K562 (cell line): ENCODE measurements around the gene ETS1. TPM values are rescaled to one million over a fixed set of nuclear protein-coding genes. Genes with fewer than 3 reads are reported as not detected.

Experiments
- ATAC-seq: fragments of 200-7000 bp; cut with Tn5 transposase; 3 replicates; pipeline ENCODE4 v1.9.1; 2020; ENCODE audit warnings: moderate library complexity
- BruUV-seq: library from RNA; stranded (reverse); fragments of 400-500 nt; replicated peaks from 2 replicates; lab custom pipeline; 2021; lab: Mats Ljungman, UMichigan
- CTCF ChIA-PET: fragments of 300-600 bp; formaldehyde crosslinking; extraction: SDS; loops from one replicate; lab custom pipeline; 2021; ENCODE audit warnings: low intra/inter-chr PET ratio; lab: Yijun Ruan, JAX
- POLR2A ChIA-PET: fragments of 300-600, 350-650 bp; sonication (Branson Sonifier 250); formaldehyde crosslinking; extraction: SDS; loops from one replicate; lab custom pipeline; 2021; ENCODE audit warnings: antibody characterized with exemption, inconsistent platforms; lab: Yijun Ruan, JAX
- DNase-seq, 4 experiments: peaks; one replicate each; pipeline versions ENCODE4 v3.0.0 to v3.0.0-alpha.2; 2011 to 2018; ENCODE audit warnings: low spot score in 3 of 4, mixed read lengths in 3 of 4; ENCODE audit errors: extremely low read depth in 1 of 4
- FAIRE-seq: peaks from 2 replicates; lab custom pipeline; 2011; peaks lifted over from hg19 to GRCh38; lab: Jason Lieb, UNC
- H2AFZ ChIP-seq: 2 replicates; pipeline ENCODE4 v1.6.0; 2011; ENCODE audit warnings: low read depth, low read length, control low read depth, inconsistent platforms
- H3K27ac ChIP-seq: fragments of 200-600 bp; 3 replicates; pipeline ENCODE4 v1.8.0; 2011; ENCODE audit warnings: low read depth, mild to moderate bottlenecking, control low read depth, inconsistent platforms, low read length, moderate library complexity, mixed read lengths; ENCODE audit errors: extremely low read depth
- H3K27me3 ChIP-seq, 2 experiments: fragments of 300-600 bp in 1 of 2; 2 replicates in 1 of 2; 3 replicates in 1 of 2; pipeline versions ENCODE4 v1.6.0 to v1.8.0; 2011; ENCODE audit warnings: inconsistent platforms in 2 of 2, low read length in 2 of 2, mild to moderate bottlenecking in 1 of 2, mixed read lengths in 1 of 2, moderate library complexity in 1 of 2; ENCODE audit not compliant: control insufficient read depth in 2 of 2, insufficient read depth in 2 of 2
- H3K36me3 ChIP-seq: fragments of 300-600 bp; 3 replicates; pipeline ENCODE4 v1.8.0; 2011; ENCODE audit warnings: mild to moderate bottlenecking, low read length, inconsistent platforms; ENCODE audit not compliant: control insufficient read depth, insufficient read depth
- H3K4me1 ChIP-seq, 2 experiments: fragments of 200-600 bp in 1 of 2; replicated peaks in 1 of 2; 2 replicates in 1 of 2; 3 replicates in 1 of 2; pipeline versions ENCODE4 v1.5.1 to v1.8.0; 2011; ENCODE audit warnings: inconsistent platforms in 2 of 2, low read length in 2 of 2, mild to moderate bottlenecking in 1 of 2, mixed read lengths in 1 of 2, moderate library complexity in 1 of 2; ENCODE audit not compliant: control insufficient read depth in 2 of 2, insufficient read depth in 2 of 2
- H3K4me2 ChIP-seq: 2 replicates; pipeline ENCODE4 v1.6.1; 2011; ENCODE audit warnings: low read length, control low read depth, inconsistent platforms, mixed read lengths; ENCODE audit not compliant: insufficient read depth
- H3K4me3 ChIP-seq: fragments of 200-600 bp; sonication (generic), shearing (Covaris generic); 2 replicates; pipeline ENCODE4 v1.5.1; 2016; ENCODE audit warnings: control low read depth, inconsistent platforms
- H3K79me2 ChIP-seq: fragments of 200-600 bp; 3 replicates; pipeline ENCODE4 v1.8.0; 2011; ENCODE audit warnings: low read length, inconsistent platforms; ENCODE audit not compliant: control insufficient read depth, insufficient read depth
- H3K9ac ChIP-seq, 2 experiments: 2 replicates each; pipeline versions ENCODE4 v1.6.0 to v1.6.1; 2011; ENCODE audit warnings: low read depth in 2 of 2, low read length in 2 of 2, control low read depth in 1 of 2, inconsistent platforms in 1 of 2, mild to moderate bottlenecking in 1 of 2, mixed read lengths in 1 of 2; ENCODE audit not compliant: insufficient read depth in 1 of 2
- H3K9me1 ChIP-seq: one replicate; pipeline ENCODE4 v1.6.0; 2011; ENCODE audit warnings: inconsistent platforms, mild to moderate bottlenecking, low read length, moderate library complexity; ENCODE audit not compliant: control insufficient read depth, insufficient read depth
- H3K9me3 ChIP-seq: replicated peaks from 2 replicates; pipeline ENCODE4 v1.5.1; 2011; ENCODE audit warnings: low read depth, low read length, inconsistent platforms; ENCODE audit not compliant: control insufficient read depth, insufficient read depth
- H4K20me1 ChIP-seq: replicated peaks from 2 replicates; pipeline ENCODE4 v1.6.1; 2011; ENCODE audit warnings: low read length, inconsistent platforms, mixed read lengths; ENCODE audit not compliant: control insufficient read depth, insufficient read depth
- C11orf30 ChIP-seq: fragments of 450-650 bp; IDR thresholded peaks from 2 replicates; pipeline ENCODE4 v1.6.1; 2016; ENCODE audit warnings: low read depth, mild to moderate bottlenecking
- CBFA2T3 ChIP-seq: fragments of 450-650 bp; IDR thresholded peaks from 2 replicates; pipeline ENCODE4 v1.6.1; 2017
- ESRRB ChIP-seq: fragments of 250-450 bp; sonication (Bioruptor Pico); IDR thresholded peaks from 2 replicates; pipeline ENCODE4 v1.5.0; 2020; ENCODE audit warnings: mild to moderate bottlenecking, moderate library complexity, borderline replicate concordance
- HOXB6 ChIP-seq: fragments of 250-450 bp; sonication (Bioruptor Pico); IDR thresholded peaks from 2 replicates; pipeline ENCODE4 v1.5.1; 2022; ENCODE audit warnings: mild to moderate bottlenecking, borderline replicate concordance
- MECOM ChIP-seq: fragments of 250-450 bp; sonication (Bioruptor Pico); IDR thresholded peaks from 2 replicates; pipeline ENCODE4 v1.8.0; 2022; ENCODE audit warnings: inconsistent platforms
- POLR2H ChIP-seq: IDR thresholded peaks from 2 replicates; pipeline ENCODE4 v1.6.1; 2016; ENCODE audit warnings: missing genetic modification characterization, low read depth, mild to moderate bottlenecking, control low read depth, missing compliant biosample characterization, moderate library complexity
- ZBTB8A ChIP-seq: fragments of 450-650 bp; IDR thresholded peaks from 2 replicates; pipeline ENCODE4 v1.6.1; 2018; ENCODE audit warnings: mild to moderate bottlenecking, moderate library complexity; ENCODE audit not compliant: partially characterized antibody
- WGBS: fragments of 100-300 bp; shearing (Covaris generic); methylation state at CpG from one replicate; pipeline ENCODE4 v1.1.6; 2016; ENCODE audit warnings: low coverage, mixed read lengths; ENCODE audit not compliant: insufficient coverage; ENCODE audit errors: missing lambda C conversion rate; 5-methylcytosine and 5-hydroxymethylcytosine counted together
- in situ Hi-C: fragments of 300-500 bp; cut with MboI; formaldehyde crosslinking; loops from 4 replicates; pipeline ENCODE4 v1.15.0; 2018; ENCODE audit warnings: inconsistent platforms, mixed read lengths
- intact Hi-C: fragments of 100-400 bp; cut with micrococcal nuclease; formaldehyde crosslinking; loops from 2 replicates; pipeline ENCODE4 v1.14.2; 2022
- polyA plus RNA-seq, 8 experiments: library from polyadenylated mRNA; depleted of rRNA in 4 of 8; stranded (reverse) in 5 of 8; unstranded in 3 of 8; fragments of >200 nt; fragmentation: Nextera tagmentation in 2 of 8; fragmentation: Illumina TruSeq in 1 of 8; extraction: Ambion mirVana in 2 of 8; extraction: Trizol in 1 of 8; gene quantifications; 2 replicates each; pipeline versions ENCODE4 v1.2.1 to v1.2.3, GENCODE V29; 2011 to 2014; ENCODE audit warnings: inconsistent platforms in 1 of 8, missing spikeins in 1 of 8
- total RNA-seq, 7 experiments: library from RNA; depleted of rRNA in 6 of 7; stranded (reverse); fragments of >200 nt in 6 of 7; fragmentation: Illumina TruSeq in 2 of 7; extraction: Trizol in 2 of 7; gene quantifications; 2 replicates each; pipeline versions ENCODE4 v1.2.1 to v1.2.3, GENCODE V29; 2011 to 2021; ENCODE audit warnings: low replicate concordance in 1 of 7
- TF ChIP-seq, protein P1 (sequence below): sonication (generic); formaldehyde crosslinking; IDR thresholded peaks from 2 replicates; pipeline ENCODE4 v1.8.0; 2022; ENCODE audit warnings: mild to moderate bottlenecking, missing genetic modification reagents

The ETS1 gene
- total and polyA plus RNA-seq, 9 of the 15 experiments (the other 6 are each of a cell fraction or from before 2014, with no cell fraction given) = 0.04 to 1.4 (median 0.23) TPM

DNA sequence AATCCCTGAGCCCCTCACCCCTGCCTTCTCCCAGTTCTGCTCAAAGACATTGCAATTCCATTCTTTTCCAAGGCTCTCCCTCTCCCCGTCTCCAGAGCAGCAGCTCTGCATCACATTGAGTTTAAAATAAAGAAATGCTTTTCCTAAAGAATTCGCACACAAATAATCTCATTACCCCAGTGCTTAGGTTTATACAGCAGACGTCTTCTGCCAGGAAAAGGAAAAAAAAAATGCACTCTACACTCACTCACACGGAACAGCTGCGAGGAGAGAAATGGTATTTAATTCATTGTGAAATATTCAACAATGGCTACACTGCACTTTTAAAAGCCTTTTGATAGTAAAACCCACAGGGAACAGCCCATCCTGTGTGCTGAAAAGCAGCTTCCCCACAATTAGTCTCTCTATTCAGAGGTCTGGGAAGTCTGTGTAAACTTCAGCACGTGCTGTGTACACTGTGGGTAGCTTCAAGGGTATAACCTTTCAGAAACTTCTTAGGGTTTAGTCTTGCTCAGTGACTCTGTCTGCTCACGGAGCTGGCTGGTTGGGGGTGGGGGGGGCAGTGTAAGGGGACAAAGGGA lies 42.8 kb downstream of the ETS1 start:
- Histone ChIP-seq H2AFZ (no peak overlapping the region), H3K9me1 (no peaks in the 10 kb centered on the region)
- CTCF ChIA-PET = no interaction called here
- no peak for TF ChIP-seq MECOM
- TF ChIP-seq, protein P1, sequence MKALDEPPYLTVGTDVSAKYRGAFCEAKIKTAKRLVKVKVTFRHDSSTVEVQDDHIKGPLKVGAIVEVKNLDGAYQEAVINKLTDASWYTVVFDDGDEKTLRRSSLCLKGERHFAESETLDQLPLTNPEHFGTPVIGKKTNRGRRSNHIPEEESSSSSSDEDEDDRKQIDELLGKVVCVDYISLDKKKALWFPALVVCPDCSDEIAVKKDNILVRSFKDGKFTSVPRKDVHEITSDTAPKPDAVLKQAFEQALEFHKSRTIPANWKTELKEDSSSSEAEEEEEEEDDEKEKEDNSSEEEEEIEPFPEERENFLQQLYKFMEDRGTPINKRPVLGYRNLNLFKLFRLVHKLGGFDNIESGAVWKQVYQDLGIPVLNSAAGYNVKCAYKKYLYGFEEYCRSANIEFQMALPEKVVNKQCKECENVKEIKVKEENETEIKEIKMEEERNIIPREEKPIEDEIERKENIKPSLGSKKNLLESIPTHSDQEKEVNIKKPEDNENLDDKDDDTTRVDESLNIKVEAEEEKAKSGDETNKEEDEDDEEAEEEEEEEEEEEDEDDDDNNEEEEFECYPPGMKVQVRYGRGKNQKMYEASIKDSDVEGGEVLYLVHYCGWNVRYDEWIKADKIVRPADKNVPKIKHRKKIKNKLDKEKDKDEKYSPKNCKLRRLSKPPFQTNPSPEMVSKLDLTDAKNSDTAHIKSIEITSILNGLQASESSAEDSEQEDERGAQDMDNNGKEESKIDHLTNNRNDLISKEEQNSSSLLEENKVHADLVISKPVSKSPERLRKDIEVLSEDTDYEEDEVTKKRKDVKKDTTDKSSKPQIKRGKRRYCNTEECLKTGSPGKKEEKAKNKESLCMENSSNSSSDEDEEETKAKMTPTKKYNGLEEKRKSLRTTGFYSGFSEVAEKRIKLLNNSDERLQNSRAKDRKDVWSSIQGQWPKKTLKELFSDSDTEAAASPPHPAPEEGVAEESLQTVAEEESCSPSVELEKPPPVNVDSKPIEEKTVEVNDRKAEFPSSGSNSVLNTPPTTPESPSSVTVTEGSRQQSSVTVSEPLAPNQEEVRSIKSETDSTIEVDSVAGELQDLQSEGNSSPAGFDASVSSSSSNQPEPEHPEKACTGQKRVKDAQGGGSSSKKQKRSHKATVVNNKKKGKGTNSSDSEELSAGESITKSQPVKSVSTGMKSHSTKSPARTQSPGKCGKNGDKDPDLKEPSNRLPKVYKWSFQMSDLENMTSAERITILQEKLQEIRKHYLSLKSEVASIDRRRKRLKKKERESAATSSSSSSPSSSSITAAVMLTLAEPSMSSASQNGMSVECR (CRISPR knock-in tag) = no peak
- no peak for TF ChIP-seq ZBTB8A
- TF ChIP-seq POLR2H = no peak
- TF ChIP-seq ESRRB (CRISPR knock-in tag) = no peak
- no peak for TF ChIP-seq C11orf30
- no peak for TF ChIP-seq HOXB6
- no peak for TF ChIP-seq CBFA2T3
- TF ChIP-seq, all 486 proteins: peak for 0
- DNase-seq (no peak), ATAC-seq (no peak), FAIRE-seq (no peak)
- no TSS peak for BruUV-seq
- in situ Hi-C loops (no loop called here), intact Hi-C loops (no loop called here)
- H3K4me2 ChIP-seq = no peak overlapping the region
- H3K36me3 ChIP-seq = no peaks in the 10 kb centered on the region
- H4K20me1 ChIP-seq = no peaks in the 10 kb centered on the region
- no peaks in the 10 kb centered on the region for H3K79me2 ChIP-seq
- 2% methylated on average over 7 of the region's 7 CpGs for WGBS
- no peak overlapping the region for H3K4me3 ChIP-seq
- H3K9me3 ChIP-seq = no peaks in the 10 kb centered on the region
- no peak overlapping the region for H3K27ac ChIP-seq
- H3K9ac ChIP-seq = no peak overlapping the region
- peaks cover 0 to 4% of the 10 kb centered on the region in 2 experiments; a peak in 2 of 5 replicates for H3K27me3 ChIP-seq
- POLR2A ChIA-PET = interaction anchor here (1.2 kb wide), 1 partner anchor 9 kb away, joined by 3 read pairs; no protein-coding TSS in a partner anchor
- peaks cover 0 to 4% of the 10 kb centered on the region in 2 experiments; a peak in 2 of 5 replicates for H3K4me1 ChIP-seq
